HG02852 (cell line): ENCODE results near the gene BHLHE23.

Source experiments
- ATAC-seq: cut with Tn5 transposase; IDR thresholded peaks from one replicate; pipeline ENCODE4 v1.9.1; 2021; ENCODE audit warnings: mild to moderate bottlenecking, moderate library complexity; ENCODE audit not compliant: unreplicated experiment

Gene BHLHE23

DNA sequence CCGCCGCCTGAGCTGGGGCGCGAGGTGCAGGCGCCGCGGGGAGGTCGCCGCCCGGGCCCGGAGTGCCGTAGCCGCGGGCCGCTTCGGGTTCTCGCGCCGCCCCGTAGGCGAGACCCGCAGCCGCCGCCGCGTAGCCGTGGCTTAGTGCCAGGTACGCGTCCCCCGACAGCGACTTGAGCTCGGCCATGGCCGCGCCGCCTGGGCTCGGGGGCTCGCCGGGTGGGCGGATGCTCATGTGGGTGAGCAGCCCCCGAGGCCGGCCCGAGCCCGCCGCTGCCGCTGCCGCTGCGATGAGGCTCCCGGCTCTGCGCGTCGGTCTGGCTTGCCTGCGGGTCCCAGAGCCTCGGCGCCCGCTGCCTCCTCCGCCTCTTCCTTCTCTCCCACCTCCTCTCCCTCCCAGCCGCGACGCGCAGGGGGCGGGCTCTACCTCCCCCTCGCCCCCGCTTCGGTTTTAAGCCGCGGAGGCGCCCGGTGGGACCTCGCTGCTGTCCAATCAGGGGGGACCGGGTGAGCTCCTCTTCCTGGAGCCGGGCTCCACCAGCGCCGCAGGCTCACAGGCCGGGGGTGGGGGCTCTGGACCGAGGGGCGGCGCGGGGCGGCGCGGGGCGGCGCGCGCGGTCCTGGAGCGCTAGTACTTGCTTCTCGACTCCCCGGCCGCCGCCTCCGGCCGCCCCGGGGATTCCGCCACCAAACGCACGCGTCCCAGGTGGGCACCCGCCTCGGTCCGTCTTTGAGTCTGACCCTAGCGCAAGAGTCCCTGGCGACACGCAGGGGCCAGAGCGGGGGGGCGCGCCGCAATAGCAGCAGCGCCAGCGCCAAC lies at the start of gene BHLHE23:
BHLHE23 (minus strand) TSS at position 425 of the 820 bp plus-strand sequence; CDS start at position 235, 190 bp downstream.
- no peak for ATAC-seq

DNA sequence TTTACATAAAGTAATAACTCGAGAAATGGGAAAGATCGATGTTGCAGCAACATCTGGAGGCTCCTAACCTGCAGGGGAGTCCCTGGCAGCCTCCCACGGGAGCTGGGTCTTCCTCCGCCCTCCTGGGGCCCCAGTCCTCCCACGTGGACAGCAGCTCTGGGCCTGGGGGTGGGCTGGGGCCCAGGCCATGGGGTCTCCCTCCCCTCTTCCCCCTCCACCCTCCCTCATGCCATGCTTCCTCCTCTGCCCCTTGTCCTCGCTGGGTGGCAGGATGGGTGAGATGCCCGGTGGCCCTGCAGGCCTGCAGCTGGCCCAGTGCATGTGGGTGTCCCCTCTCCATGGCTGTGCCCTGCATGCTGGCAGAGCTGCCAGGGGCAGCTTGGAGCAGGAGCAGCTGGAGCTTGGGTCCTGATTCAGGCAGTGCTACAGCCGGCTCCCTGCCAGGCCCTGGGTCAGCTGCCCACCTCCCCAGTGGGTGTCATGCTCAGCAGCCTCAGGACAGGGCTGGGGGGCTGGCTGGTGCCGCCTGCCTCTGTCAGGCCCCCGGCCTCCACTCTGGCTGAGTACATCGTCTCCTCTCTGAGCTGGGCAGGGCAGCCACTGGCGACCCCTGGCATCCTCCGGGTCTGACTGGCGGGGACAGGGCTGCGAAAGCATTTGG lies 48.9 kb upstream of the BHLHE23 start:
- no peak for ATAC-seq

DNA sequence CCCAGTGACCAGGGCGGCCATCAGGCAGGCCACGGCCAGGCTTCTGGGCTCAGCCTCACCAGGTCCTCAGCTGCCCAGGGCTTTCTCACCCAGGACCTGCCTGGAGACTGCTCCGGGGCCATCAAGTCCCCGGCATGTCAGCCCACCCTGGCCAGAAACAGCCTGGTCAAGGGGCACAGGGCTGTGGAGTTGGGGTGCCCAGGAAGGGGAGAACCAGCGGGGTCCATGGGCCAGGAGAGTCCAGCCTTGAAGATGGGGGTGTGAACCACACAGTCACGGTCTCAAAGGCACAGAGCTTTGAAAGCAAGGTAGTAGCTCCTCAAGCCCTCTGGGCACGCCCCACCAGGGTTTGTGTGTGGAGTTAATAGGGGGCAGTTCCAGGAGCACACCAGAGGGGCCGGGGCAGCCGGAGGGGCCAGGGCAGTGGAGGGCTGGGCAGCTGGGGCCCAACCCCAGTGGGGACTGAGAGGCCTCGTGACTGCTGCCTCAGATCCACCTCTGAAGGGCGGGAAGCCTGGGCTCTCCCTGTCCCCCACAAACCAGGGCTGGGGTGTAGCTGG lies 48.0 kb upstream of the BHLHE23 start:
- no peak for ATAC-seq

DNA sequence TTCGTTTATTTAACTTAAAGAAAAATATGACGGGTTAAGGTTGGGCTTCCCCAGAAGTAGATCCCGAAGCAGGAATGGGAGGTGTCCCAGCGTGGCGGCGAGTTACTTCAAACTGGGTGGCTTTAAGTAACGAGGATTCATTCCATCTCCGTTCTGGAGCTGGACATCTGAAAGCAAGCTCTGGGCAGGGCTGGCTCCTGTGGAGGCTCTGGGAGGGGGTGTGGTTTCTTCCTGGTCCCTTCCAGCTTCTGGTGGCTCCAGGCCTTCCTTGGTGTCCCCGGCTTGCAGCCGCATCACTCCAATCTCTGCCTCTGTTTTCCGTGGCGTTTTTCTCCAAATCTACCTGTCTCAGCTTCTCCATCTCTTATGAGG lies 47.3 kb upstream of the BHLHE23 start:
- ATAC-seq = no peak

DNA sequence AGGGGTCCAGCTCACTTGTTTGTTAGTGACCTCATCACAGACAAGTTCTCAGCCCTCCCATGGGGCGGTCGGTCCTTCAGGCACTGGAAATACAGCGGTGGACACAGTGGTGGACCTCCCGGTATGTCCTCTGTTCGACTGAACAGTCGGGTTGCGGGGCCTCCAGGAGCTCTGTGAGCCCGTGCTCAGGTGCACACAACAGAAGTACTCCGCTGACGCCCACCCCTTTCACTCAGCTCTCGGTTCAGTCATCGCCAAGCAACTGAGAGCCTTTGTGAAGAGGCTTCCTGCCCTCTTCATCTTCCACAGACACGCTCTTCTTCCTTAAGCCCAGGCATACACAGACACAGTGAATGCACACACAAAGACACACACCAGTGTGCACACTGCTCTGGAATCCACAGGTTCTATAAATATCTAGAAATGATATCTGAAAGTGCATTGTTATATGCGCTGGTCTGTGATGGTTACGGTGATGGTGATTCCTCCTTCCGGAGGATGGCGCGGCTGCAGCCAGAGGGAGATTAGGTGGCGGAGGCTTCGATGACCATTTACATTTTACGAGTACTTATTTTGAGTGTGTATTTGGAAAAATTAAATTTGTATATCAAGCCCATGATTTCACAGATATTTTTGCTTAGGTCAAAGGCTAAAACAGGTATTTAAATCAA lies 46.8 kb upstream of the BHLHE23 start:
- ATAC-seq = no peak

DNA sequence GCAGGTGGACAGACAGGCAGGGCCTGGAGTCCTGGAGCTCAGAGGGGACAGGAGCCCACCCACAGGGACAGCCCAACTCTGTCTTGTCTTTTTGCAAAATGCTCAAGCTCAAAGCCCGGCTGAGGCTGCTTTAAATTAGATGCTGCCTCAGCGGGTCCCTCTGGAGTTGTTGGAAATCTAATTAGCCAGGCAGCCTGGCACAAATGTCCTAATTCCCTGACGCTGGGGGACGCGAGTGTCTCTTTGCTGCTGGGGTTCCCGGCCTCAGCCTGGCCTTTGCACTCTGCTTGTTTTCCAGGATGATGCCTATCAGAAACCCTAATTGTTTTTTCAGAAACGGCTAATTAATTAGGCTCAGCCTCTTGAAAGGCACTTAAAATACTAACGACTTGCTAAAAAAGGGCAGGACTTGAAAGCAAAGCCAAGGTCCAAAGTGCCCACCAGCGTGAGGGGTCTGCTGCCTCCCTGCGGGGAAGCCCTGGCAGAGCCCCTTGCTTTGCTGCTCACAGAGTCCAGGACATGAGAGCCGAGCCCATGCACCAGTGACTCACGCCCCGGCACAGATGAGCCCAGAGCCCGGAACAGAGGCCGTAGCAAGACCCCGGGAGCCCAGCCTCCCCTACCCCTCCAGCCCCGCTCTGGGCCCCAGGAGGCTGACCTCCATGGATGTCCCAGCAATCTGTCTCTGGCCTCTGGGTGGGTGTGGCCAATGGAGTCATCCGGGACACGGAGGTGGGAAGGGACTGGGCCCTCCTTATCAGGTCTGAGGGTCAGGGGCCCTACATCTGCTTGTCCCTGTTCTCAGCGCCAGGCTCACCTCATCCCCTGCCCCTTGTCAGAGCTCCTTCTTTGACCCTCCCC lies 46.0 kb upstream of the BHLHE23 start:
- no peak for ATAC-seq

DNA sequence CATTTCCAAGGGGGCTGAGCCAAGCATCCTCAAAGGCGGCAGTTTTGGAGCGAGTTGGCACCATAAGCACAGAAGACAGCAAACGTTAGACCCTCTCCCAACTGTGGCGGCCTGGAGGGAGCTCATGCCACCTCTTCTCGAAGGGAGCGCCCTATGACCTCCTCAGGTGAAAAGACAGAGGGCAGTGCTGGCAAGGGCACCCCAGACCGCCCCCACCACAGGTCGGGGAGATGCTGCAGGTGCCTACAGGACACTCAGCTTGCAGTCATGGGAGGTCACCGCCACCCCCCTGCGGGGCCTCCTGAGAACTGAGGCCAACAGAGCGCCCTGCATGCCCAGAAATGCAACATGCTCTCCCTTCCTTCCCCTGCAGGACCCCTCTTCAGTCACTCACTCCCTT lies 45.1 kb upstream of the BHLHE23 start:
- no peak for ATAC-seq

DNA sequence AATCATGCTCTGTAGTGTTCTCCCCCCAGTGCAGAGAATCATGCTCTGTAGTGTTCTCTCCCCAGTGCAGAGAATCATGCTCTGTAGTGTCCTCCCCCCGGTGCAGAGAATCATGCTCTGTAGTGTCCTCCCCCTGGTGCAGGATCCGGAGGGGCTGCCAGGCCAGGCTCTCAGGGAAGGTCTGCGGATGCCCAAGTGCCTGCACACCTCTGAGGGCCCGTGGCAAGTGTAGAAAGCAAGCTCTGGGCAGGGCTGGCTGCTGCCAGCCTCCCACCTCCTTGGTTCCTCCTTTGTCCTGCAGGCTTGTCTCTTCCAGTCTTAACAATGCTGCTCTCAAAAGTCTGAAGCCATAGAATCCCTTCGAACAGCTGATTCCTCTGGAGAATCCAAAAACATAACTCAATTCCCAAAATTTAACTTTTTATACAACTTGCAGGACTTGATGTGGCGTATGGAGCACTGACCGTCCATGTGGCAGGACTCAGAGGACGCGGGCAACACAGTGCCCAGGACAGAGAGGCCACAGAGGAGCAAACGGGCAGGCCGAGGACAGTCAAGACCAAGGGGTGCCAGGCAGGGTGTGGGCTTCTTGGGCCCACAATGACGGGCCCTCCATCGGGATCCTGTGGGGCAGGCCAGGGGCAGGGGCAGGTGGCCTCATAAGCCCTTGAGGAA lies 44.6 kb upstream of the BHLHE23 start:
- no peak for ATAC-seq

DNA sequence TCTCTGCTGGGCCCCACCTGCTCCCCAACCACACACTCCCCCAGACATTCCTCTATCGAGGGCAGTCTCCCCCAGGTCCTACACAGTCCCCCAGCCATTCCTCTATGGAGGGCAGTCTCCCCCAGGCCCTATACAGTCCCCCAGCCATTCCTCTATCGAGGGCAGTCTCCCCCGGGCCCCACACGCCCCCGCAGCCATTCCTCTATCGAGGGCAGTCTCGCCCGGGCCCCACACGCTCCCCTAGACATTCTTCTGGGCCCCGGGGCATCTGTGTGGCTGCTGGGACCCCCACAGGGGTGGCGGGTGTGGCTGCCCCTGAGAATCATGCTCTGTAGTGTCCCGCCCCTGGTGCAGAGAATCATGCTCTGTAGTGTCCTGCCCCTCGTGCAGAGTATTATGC lies 43.6 kb upstream of the BHLHE23 start:
- ATAC-seq = no peak

DNA sequence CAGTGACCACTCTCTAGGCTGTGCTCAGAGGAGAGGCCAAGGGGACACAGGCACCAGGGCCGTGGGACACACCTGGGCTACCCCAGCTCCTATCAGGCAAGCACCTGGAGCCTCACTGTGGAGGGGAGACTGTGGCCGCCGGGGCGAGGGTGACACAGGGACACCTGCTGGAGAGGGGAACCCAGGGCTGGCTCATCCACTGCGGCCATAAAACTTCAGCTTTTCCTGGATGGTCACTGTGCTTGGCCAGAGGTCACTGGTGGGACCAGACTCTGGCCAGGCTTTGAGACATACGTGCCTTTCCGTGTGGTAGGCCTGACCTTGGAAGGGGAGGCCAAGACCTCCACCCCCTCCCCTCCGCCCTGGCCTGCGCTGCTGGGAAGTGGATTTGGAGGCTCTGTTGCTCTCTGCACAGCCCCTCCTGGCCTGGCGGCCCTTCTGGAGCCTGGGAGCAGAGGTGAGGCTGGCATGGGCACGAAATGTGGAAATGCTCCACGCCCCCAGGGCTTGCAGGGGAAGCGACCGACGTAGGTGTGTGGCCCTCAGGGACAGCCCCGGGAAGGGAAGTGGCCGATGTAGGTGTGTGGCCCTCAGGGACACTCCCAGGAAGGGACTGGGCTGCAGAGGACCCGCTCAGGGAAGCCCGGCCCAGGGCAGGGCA lies 42.9 kb upstream of the BHLHE23 start:
- no peak for ATAC-seq

DNA sequence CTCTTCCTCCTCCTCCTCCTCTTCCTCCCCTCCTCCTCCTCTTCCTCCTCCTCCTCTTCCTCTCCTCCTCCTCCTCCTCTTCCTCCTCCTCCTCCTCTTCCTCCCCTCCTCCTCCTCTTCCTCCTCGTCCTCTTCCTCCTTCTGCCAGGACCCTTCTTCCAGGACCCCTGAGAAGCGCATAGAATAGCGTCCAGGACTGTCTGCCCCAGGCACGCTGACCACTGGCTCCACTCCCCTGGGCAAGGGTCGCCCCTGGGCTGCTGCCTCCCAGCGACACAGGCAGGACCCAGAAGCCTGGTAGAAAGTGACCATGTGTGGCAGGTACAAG lies 42.4 kb upstream of the BHLHE23 start:
- no peak for ATAC-seq

DNA sequence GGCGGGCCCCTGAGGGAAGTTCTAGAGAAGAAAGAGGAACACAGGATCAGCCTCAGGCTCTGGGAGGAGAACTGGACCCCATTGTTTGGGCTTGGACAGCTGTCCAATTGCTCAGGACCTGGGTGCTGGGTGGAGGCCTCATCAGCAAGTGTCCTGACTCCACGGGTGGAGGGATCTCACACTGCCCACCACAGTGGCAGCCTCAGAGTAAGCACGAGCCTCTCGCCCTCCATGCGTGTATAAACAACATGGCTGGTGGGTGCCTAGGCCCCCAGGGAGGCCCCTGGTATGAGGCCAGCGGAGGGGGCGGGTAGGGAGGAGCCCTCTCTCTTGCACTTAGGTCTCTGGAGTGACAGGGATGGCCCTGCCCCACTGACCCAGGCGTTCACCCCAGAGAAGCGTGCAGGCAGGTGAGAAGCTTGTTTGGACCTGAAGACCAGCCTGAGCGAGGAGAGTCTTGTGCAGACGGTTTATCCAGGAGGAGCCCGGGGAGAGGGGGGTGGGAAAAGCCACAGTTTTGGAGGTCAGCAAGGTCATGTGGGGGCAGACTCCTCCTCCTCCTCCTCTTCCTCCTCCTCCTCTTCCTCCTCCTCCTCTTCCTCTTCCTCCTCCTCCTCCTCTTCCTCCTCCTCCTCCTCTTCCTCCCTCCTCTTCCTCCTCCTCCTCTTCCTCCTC lies 41.9 kb upstream of the BHLHE23 start:
- ATAC-seq = no peak

DNA sequence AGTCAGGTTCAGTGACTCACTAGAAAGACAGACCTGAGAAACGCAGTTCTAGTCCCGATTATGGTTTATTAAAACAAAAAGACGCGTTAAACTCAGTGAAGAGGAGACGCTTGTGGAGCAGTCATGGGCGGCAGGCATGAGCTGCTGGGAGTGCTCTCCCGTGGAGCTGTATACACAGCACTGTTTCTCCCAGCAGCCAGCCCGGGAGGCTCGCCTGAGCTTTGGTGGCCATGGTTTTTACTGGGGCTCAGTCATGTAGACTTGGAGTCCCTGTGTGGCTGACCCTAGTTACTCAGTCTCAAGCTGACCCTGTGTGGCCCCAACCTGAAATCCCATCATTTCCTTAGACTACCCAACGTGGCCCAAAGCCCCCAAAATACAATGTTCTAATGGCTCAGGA lies 41.2 kb upstream of the BHLHE23 start:
- no peak for ATAC-seq

DNA sequence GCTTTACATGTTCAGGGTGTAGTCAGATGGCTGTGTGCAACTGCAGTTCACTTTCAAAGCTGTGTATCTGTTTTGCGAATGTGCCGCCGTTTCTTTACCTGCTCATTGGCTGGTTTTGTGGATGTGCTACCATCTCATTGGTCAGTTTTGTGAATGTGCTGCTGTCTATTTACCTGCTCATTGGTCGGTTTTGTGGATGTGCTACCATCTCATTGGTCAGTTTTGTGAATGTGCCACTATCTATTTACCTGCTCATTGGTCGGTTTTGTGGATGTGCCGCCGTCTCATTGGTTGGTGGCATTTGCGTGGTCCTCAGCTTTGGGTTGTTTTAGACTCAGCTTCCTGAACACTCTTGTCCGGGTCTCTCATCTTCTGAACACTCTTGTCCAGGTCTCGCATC lies 40.5 kb upstream of the BHLHE23 start:
- ATAC-seq = no peak

DNA sequence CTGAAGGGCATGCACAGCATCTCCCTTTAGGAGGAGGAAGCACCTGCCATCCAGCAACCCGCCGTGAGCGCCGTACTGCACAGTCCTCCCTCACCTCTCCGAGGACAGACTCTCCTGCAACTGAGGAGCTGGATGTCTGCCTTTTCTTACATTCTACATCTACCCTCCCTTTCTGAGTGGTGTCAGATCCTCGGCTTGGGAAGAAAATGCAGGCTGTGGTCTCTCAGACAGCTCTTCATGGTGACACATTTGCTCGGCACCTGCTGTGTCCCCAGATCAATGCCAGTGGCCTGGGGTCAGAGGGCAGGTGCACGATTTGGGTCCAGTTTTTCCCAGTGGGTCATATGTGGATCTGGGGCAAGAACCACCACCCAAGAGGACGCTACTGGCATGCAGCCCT lies 40.1 kb upstream of the BHLHE23 start:
- no peak for ATAC-seq

DNA sequence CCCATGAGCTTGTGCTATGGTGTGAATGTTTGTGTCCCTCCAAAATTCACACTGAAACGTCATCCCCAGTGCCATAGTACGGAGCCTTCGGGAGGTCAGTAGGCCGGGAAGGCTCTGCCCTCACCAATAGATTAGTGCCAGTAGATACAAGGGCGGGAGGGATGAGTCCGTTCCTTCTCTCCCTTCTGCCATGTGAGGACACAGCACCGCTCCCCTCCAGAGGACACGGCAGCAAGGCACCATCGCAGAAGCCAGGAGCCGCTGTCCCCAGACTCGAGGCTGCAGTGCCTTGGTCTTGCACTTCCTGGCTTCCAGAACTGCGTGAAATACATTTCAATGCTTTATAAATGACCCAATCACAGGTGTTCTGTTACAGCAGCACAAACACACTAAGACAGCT lies 39.2 kb upstream of the BHLHE23 start:
- ATAC-seq = no peak

DNA sequence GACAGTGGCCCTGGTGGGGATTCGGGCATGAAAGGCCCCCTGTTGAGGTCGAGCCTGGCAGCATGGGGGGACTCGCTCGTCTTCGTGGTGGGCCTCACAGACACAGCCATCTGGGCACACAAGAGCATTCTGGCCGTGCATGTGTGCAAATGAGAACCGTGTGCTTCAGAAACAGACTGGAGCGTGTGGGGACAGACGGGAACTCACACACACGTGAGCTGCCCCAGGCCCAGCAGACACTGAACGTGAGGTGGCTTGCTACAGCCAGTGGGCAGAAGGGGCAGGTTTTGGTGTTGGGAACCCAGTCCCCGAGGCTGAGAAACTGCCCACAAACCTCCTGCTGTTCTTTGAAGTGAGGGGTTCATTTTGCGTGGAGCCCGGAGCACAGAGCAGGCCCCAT lies 38.6 kb upstream of the BHLHE23 start:
- ATAC-seq = no peak

DNA sequence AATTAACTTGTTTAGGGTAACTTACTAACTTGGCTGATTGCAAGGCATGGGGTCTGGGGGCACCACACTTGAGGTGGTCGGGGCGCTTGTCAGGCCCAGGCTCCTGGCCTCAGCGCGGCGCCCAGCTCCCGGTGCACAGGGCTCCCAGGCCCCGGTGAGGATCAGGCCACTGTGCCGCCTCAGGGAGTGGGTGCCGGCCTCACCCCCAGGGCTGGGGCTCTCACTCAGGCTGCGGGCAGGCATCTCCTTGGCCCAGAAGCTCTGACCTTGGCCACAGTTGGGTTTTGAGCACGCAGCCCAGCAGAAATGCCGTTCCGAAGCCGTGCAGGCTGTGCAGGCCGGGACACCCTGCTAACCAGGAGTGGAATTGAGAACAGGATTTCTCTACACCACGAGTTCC lies 37.8 kb upstream of the BHLHE23 start:
- ATAC-seq = no peak

DNA sequence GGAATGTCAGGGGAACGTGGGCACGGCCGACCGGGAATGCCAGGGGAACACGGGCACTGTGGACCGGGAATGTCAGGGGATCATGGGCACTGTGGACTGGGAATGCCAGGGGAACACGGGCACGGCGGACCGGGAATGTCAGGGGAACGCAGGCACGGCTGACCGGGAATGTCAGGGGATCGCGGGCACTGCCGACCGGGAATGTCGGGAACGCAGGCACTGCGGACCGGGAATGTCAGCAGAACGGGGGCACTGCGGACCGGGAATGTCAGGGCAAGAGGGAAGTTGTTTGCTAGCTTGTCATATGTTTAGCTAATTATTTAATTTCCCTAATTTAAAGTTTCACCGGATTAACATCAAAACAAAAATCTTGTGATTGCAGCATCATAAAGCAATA lies 37.4 kb upstream of the BHLHE23 start:
- ATAC-seq = no peak
